Osteoblast (primary cell): Measurements from ENCODE around the gene PLCH2. TPM values are rescaled to one million over a fixed set of nuclear protein-coding genes. Genes with fewer than 3 reads are reported as not detected.
A peak's percentile ranks its signal among the peaks of the same experiment; 100 is the strongest.

ENCODE experiments used
- DNase-seq: peaks from one replicate; pipeline ENCODE4 v3.0.0; 2011; ENCODE audit warnings: low spot score, mixed read lengths; ENCODE audit not compliant: insufficient read length; ENCODE audit errors: missing footprints
- H2AFZ ChIP-seq: 2 replicates; pipeline ENCODE4 v1.6.0; 2011; ENCODE audit warnings: mild to moderate bottlenecking, low read length
- H3K27ac ChIP-seq: 2 replicates; pipeline ENCODE4 v1.5.1; 2011; ENCODE audit warnings: mild to moderate bottlenecking, low read depth, low read length, moderate library complexity
- H3K27me3 ChIP-seq: 2 replicates; pipeline ENCODE4 v1.6.0; 2012; ENCODE audit warnings: mild to moderate bottlenecking, control low read depth, inconsistent platforms, low read length, moderate library complexity; ENCODE audit not compliant: insufficient read depth
- H3K36me3 ChIP-seq: 2 replicates; pipeline ENCODE4 v1.5.1; 2011; ENCODE audit warnings: mild to moderate bottlenecking, low read length, control low read depth, moderate library complexity; ENCODE audit not compliant: insufficient read depth
- H3K4me1 ChIP-seq: 2 replicates; pipeline ENCODE4 v1.5.1; 2011; ENCODE audit warnings: mild to moderate bottlenecking, low read length, control low read depth, moderate library complexity; ENCODE audit not compliant: insufficient read depth
- H3K4me2 ChIP-seq: 2 replicates; pipeline ENCODE4 v1.6.0; 2011; ENCODE audit warnings: mild to moderate bottlenecking, low read length; ENCODE audit not compliant: insufficient read depth
- H3K4me3 ChIP-seq: fragments of 200-600 bp; sonication (generic); 3 replicates; pipeline ENCODE4 v1.5.1; 2012; ENCODE audit warnings: mild to moderate bottlenecking, low read length, inconsistent platforms; ENCODE audit not compliant: insufficient read depth
- H3K79me2 ChIP-seq: 2 replicates; pipeline ENCODE4 v1.6.0; 2012; ENCODE audit warnings: mild to moderate bottlenecking, low read length, control low read depth, inconsistent platforms; ENCODE audit not compliant: insufficient read depth
- H3K9me3 ChIP-seq: 2 replicates; pipeline ENCODE4 v1.5.1; 2011; ENCODE audit warnings: low read depth, low read length, control low read depth
- H4K20me1 ChIP-seq: 2 replicates; pipeline ENCODE4 v1.6.0; 2012; ENCODE audit warnings: mild to moderate bottlenecking, low read length, control low read depth; ENCODE audit not compliant: insufficient read depth
- total RNA-seq: library from RNA; depleted of rRNA; stranded (reverse); fragments of >200 nt; gene quantifications from 2 replicates; pipeline ENCODE4 v1.2.3, GENCODE V29; 2012
- TF ChIP-seq, protein P1 (sequence below): IDR thresholded peaks from 2 replicates; pipeline ENCODE4 v1.5.1; 2011; ENCODE audit warnings: mild to moderate bottlenecking, low read depth, low read length, moderate library complexity; ENCODE audit errors: extremely low read depth

The PLCH2 gene
- total RNA-seq, 1 donor = under 0.01 TPM

DNA sequence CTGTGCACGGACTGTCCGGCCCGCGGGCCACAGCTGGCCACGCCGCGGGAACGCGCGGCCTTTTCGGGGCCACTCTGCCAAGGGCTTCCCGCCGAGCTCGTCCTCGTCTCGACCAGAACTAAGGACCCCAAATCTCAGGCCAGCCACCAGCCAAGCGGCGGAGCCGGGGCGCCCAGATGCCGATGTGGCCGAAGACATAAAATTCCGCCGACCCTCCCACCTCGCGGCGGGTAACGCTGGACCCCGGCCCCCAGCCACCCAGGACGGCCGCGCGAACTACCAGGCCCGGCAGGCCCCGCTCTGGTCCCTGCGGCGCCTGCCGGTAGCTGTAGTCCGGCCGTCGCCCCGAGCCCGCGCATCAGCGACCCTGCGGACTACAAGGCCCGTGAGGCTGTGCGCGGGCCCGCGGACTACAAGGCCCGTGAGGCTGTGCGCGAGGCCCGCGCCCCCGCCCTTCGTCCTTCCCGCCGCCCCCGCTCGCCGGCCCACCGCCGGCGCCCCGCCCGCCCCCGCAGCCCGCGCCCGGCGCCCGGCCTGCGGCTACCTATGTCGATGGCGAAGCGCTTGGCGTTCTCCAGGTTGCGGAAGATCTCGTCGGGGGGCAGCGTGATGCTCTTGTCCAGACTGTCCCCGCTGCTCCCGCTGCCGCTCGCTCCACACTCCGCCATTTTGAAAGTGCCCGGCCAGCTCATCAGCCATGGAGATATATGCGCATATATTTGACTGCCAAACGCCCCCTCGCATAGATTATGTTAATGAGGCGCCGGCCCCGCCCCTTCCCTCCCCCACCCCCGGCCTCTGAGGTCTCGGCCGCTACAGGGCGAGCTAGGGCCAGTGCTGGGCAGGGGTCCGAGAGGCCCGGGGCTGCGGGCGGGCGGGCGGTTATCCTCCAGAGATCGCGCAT lies 50.1 kb downstream of the PLCH2 start, which contains the start of gene PANK4:
PANK4 (minus strand) TSS at position 677 of the 904 bp plus-strand sequence; CDS start at position 668, 9 bp downstream.
- peak within 1 kb of the TSS; percentile 97 for H3K4me2 ChIP-seq
- H3K4me3 ChIP-seq = peak within 1 kb of the TSS; percentile 96
- peaks cover 47% of the 10 kb centered on the region for H3K79me2 ChIP-seq
- no peaks in the 10 kb centered on the region for H3K9me3 ChIP-seq
- peak within 1 kb of the TSS; percentile 80 for H2AFZ ChIP-seq
- H4K20me1 ChIP-seq = peaks cover 38% of the 10 kb centered on the region
- H3K27me3 ChIP-seq = peaks cover 22% of the 10 kb centered on the region
- H3K4me1 ChIP-seq = peaks cover 20% of the 10 kb centered on the region
- peaks cover under 1% of the 10 kb centered on the region for H3K36me3 ChIP-seq
- TF ChIP-seq, protein P1, sequence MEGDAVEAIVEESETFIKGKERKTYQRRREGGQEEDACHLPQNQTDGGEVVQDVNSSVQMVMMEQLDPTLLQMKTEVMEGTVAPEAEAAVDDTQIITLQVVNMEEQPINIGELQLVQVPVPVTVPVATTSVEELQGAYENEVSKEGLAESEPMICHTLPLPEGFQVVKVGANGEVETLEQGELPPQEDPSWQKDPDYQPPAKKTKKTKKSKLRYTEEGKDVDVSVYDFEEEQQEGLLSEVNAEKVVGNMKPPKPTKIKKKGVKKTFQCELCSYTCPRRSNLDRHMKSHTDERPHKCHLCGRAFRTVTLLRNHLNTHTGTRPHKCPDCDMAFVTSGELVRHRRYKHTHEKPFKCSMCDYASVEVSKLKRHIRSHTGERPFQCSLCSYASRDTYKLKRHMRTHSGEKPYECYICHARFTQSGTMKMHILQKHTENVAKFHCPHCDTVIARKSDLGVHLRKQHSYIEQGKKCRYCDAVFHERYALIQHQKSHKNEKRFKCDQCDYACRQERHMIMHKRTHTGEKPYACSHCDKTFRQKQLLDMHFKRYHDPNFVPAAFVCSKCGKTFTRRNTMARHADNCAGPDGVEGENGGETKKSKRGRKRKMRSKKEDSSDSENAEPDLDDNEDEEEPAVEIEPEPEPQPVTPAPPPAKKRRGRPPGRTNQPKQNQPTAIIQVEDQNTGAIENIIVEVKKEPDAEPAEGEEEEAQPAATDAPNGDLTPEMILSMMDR = no peak
- H3K27ac ChIP-seq = peak within 1 kb of the TSS; percentile 76
- DNase-seq = peak; percentile 100

DNA sequence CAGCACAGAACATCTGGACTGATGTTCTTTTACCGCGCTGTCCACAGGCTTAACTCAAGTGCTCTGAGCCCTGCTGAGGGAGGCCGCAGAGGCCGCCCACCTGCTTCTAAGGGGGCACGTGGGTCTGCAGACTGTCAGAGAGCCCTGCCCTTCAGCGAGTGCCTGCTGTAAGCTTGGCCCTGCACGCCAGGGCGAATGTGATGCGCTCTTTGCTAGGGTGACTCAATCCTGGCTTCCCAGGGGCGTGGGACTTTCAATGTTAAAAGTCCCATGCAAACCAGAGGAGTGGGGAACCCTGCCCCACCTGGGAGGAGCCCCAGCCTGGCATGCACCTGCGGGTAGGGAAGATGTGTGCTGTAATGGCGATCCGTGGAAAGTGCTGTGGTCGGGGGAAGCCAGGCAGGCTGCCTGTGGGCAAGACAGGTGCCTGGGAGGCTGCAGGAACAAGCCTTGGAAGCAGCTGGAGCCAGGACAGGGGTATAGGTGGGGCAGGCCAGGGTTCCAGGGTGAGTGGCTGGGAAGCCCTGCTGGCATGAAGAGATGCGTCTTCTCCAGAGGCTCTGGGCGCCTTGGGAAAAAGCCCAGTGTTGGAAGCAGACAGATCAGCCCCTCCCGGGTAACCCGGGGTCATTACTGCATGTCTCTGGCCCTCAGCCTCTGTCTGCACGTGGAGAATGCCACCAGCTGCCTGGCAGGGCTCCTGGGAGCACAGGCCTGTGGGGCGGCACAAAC lies 50.9 kb downstream of the PLCH2 start:
- Histone ChIP-seq H3K36me3 (no peaks in the 10 kb centered on the region), H3K9me3 (no peaks in the 10 kb centered on the region), H3K4me2 (peak overlapping the region; percentile 74), H3K27me3 (peaks cover 28% of the 10 kb centered on the region), H4K20me1 (peaks cover 32% of the 10 kb centered on the region), H3K4me3 (peak overlapping the region; percentile 96), H3K4me1 (peaks cover 20% of the 10 kb centered on the region), H3K79me2 (peaks cover 40% of the 10 kb centered on the region), H3K27ac (no peak overlapping the region), H2AFZ (peak overlapping the region; percentile 56)
- DNase-seq = peak; percentile 99
- TF ChIP-seq, protein P1 = no peak

DNA sequence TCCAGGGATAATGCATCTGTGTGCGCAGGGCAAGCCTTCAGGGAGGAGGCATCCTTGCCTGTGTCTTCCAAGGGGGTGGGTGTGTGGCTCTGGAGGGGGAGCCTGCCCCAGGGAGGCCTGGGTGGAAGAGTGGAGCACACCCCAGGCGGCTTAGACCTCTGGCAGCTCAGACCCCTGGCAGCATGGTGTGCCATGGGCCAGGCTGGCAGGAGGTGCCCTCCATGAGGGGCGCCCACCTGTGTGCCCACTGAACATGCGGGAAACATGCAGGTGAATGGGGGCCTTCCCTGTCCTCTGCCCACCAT lies 51.4 kb downstream of the PLCH2 start:
- H3K4me2 ChIP-seq = no peak overlapping the region
- DNase-seq = no peak
- H3K4me1 ChIP-seq = peaks cover 20% of the 10 kb centered on the region
- no peak overlapping the region for H3K27ac ChIP-seq
- H3K4me3 ChIP-seq = no peak overlapping the region
- no peaks in the 10 kb centered on the region for H3K36me3 ChIP-seq
- H2AFZ ChIP-seq = no peak overlapping the region
- H3K79me2 ChIP-seq = peaks cover 35% of the 10 kb centered on the region
- peaks cover 30% of the 10 kb centered on the region for H3K27me3 ChIP-seq
- H3K9me3 ChIP-seq = no peaks in the 10 kb centered on the region
- TF ChIP-seq, protein P1 = no peak
- H4K20me1 ChIP-seq = peaks cover 30% of the 10 kb centered on the region

DNA sequence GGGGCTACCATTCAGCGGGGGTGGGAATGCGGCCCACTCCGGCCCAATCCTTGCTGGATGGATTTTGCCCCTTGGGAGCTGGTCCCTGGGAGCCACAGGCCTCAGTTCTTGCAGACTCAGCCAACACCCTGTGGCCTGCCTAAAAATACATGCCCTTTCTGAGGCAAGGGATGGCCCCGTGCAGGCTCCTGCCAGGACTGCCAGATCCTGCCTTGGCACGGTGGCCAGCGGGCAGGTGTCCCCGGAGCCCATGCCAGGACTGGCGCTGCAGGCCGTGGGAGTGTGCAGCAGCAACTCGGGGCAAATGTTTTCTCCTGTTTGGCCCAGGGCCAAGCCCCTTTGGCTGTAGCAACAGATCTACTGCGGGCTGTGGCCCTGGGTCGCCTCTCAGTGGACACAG lies 51.9 kb downstream of the PLCH2 start:
- Histone ChIP-seq H4K20me1 (peaks cover 26% of the 10 kb centered on the region), H3K36me3 (no peaks in the 10 kb centered on the region), H3K9me3 (no peaks in the 10 kb centered on the region), H3K4me3 (no peak overlapping the region), H3K27ac (no peak overlapping the region), H3K27me3 (peaks cover 30% of the 10 kb centered on the region), H3K4me1 (peaks cover 20% of the 10 kb centered on the region), H2AFZ (no peak overlapping the region), H3K79me2 (peaks cover 30% of the 10 kb centered on the region), H3K4me2 (no peak overlapping the region)
- TF ChIP-seq, protein P1 = no peak
- no peak for DNase-seq
